Subcutaneous abdominal adipose tissue (tissue), 5 donors: ENCODE data around the gene ABTB2.

Experiments
- H3K27ac ChIP-seq: one replicate; pipeline ENCODE4 v1.7.0; 2013; ENCODE audit warnings: low read depth, mild to moderate bottlenecking, inconsistent platforms, low read length, moderate library complexity
- H3K27me3 ChIP-seq, 5 donors: one replicate each; pipeline ENCODE4 v1.7.0; 2013; ENCODE audit warnings: low read length in 5 of 5, inconsistent platforms in 1 of 5; ENCODE audit not compliant: control insufficient read depth in 5 of 5, insufficient read depth in 4 of 5
- H3K36me3 ChIP-seq, 5 donors: one replicate each; pipeline ENCODE4 v1.7.0; 2013; ENCODE audit warnings: low read length in 5 of 5; ENCODE audit not compliant: control insufficient read depth in 5 of 5, insufficient read depth in 5 of 5
- H3K4me1 ChIP-seq, 5 donors: one replicate each; pipeline ENCODE4 v1.7.0; 2013; ENCODE audit warnings: low read length in 5 of 5, mild to moderate bottlenecking in 3 of 5, moderate library complexity in 1 of 5; ENCODE audit not compliant: control insufficient read depth in 5 of 5, insufficient read depth in 5 of 5
- H3K4me3 ChIP-seq, 5 donors: one replicate each; pipeline ENCODE4 v1.7.0; 2013; ENCODE audit warnings: low read length in 5 of 5, low read depth in 1 of 5
- H3K9ac ChIP-seq, 5 donors: one replicate each; pipeline ENCODE4 v1.7.0; 2013; ENCODE audit warnings: low read length in 5 of 5, mild to moderate bottlenecking in 4 of 5, moderate library complexity in 3 of 5
- H3K9me3 ChIP-seq, 5 donors: one replicate each; pipeline ENCODE4 v1.7.0; 2013; ENCODE audit warnings: low read length in 5 of 5; ENCODE audit not compliant: control insufficient read depth in 5 of 5
- donor health status: healthy.
- donor health status: healthy.
- donor health status: healthy.
- donor health status: healthy.
- donor health status: healthy.

ABTB2 gene

GRCh38 chr11:34270711-34271110 lies 87.1 kb downstream of the ABTB2 start:
- no peak overlapping the region for H3K9ac ChIP-seq

GRCh38 chr11:34269694-34270245 lies 88.0 kb downstream of the ABTB2 start:
- H3K9ac ChIP-seq, result no peak overlapping the region

More at GRCh38 chr11:34270711-34271110, 87.1 kb downstream of the ABTB2 start:
- Histone ChIP-seq H3K27me3 (no peaks in the 10 kb centered on the region), H3K9me3 (no peaks in the 10 kb centered on the region), H3K36me3 (no peaks in the 10 kb centered on the region), H3K4me3 (no peak overlapping the region), H3K27ac (no peak overlapping the region), H3K4me1 (peaks cover 0 to 19% (median 15%) of the 10 kb centered on the region in 5 donors)

GRCh38 chr11:34268906-34269430 lies 88.8 kb downstream of the ABTB2 start:
- Histone ChIP-seq H3K36me3 (no peaks in the 10 kb centered on the region), H3K4me1 (peaks cover 3 to 10% (median 8%) of the 10 kb centered on the region in 5 donors), H3K27ac (no peak overlapping the region), H3K9ac (no peak overlapping the region), H3K4me3 (no peak overlapping the region), H3K27me3 (peaks cover 0 to 3% (median 0%) of the 10 kb centered on the region in 5 donors), H3K9me3 (no peaks in the 10 kb centered on the region)

More at GRCh38 chr11:34269694-34270245, 88.0 kb downstream of the ABTB2 start:
- Histone ChIP-seq H3K9me3 (no peaks in the 10 kb centered on the region), H3K27ac (no peak overlapping the region), H3K27me3 (no peaks in the 10 kb centered on the region), H3K4me1 (peaks cover 0 to 13% (median 9%) of the 10 kb centered on the region in 5 donors), H3K4me3 (no peak overlapping the region), H3K36me3 (no peaks in the 10 kb centered on the region)

GRCh38 chr11:34267417-34267816 lies 90.4 kb downstream of the ABTB2 start:
- Histone ChIP-seq H3K27me3 (peaks cover 0 to 3% (median 0%) of the 10 kb centered on the region in 5 donors), H3K4me3 (no peak overlapping the region), H3K36me3 (no peaks in the 10 kb centered on the region), H3K9me3 (no peaks in the 10 kb centered on the region), H3K9ac (no peak overlapping the region), H3K27ac (no peak overlapping the region), H3K4me1 (peaks cover 4 to 20% (median 17%) of the 10 kb centered on the region in 5 donors)

- Histone ChIP-seq H3K27me3 (peaks cover 0 to 3% (median 0%) of the 10 kb centered on the region in 5 donors), H3K4me1 (peaks cover 4 to 20% (median 17%) of the 10 kb centered on the region in 5 donors), H3K9ac (no peak overlapping the region), H3K36me3 (no peaks in the 10 kb centered on the region), H3K27ac (no peak overlapping the region), H3K4me3 (no peak overlapping the region), H3K9me3 (no peaks in the 10 kb centered on the region)
Observed at GRCh38 chr11:34267013-34267412, 90.8 kb downstream of the ABTB2 start.

GRCh38 chr11:34266090-34266912 lies 91.5 kb downstream of the ABTB2 start:
- Histone ChIP-seq H3K36me3 (no peaks in the 10 kb centered on the region), H3K9ac (no peak overlapping the region), H3K27me3 (peaks cover 0 to 3% (median 0%) of the 10 kb centered on the region in 5 donors), H3K27ac (no peak overlapping the region), H3K4me3 (no peak overlapping the region), H3K4me1 (peaks cover 4 to 20% (median 17%) of the 10 kb centered on the region in 5 donors), H3K9me3 (no peaks in the 10 kb centered on the region)

GRCh38 chr11:34264303-34265110 lies 93.3 kb downstream of the ABTB2 start:
- Histone ChIP-seq H3K27me3 (peaks cover 0 to 3% (median 0%) of the 10 kb centered on the region in 5 donors), H3K4me1 (peaks cover 4 to 20% (median 17%) of the 10 kb centered on the region in 5 donors), H3K27ac (no peak overlapping the region), H3K9me3 (no peaks in the 10 kb centered on the region), H3K36me3 (no peaks in the 10 kb centered on the region), H3K9ac (no peak overlapping the region), H3K4me3 (no peak overlapping the region)

GRCh38 chr11:34263441-34264091 lies 94.2 kb downstream of the ABTB2 start:
- Histone ChIP-seq H3K4me1 (peaks cover 4 to 20% (median 17%) of the 10 kb centered on the region in 5 donors), H3K27ac (no peak overlapping the region), H3K36me3 (no peaks in the 10 kb centered on the region), H3K27me3 (peaks cover 0 to 3% (median 0%) of the 10 kb centered on the region in 5 donors), H3K9me3 (no peaks in the 10 kb centered on the region), H3K9ac (no peak overlapping the region), H3K4me3 (no peak overlapping the region)

- no peak overlapping the region for H3K4me3 ChIP-seq
- peaks cover 0 to 3% (median 0%) of the 10 kb centered on the region in 5 donors for H3K27me3 ChIP-seq
- no peaks in the 10 kb centered on the region for H3K9me3 ChIP-seq
- no peak overlapping the region for H3K9ac ChIP-seq
- peaks cover 4 to 20% (median 17%) of the 10 kb centered on the region in 5 donors for H3K4me1 ChIP-seq
- no peak overlapping the region for H3K27ac ChIP-seq
- no peaks in the 10 kb centered on the region for H3K36me3 ChIP-seq
Observed at GRCh38 chr11:34262531-34263081, 95.2 kb downstream of the ABTB2 start.
